GM12873 (cell line): Measurements from ENCODE around the gene TMEM202.

ENCODE experiments used
- TF ChIP-seq, protein P1 (sequence below): IDR thresholded peaks from 2 replicates; pipeline ENCODE4 v1.5.1; 2012; ENCODE audit warnings: low read depth, mild to moderate bottlenecking, moderate library complexity, low read length, control low read depth; ENCODE audit not compliant: insufficient read depth; ENCODE audit errors: missing control alignments

Gene TMEM202

DNA sequence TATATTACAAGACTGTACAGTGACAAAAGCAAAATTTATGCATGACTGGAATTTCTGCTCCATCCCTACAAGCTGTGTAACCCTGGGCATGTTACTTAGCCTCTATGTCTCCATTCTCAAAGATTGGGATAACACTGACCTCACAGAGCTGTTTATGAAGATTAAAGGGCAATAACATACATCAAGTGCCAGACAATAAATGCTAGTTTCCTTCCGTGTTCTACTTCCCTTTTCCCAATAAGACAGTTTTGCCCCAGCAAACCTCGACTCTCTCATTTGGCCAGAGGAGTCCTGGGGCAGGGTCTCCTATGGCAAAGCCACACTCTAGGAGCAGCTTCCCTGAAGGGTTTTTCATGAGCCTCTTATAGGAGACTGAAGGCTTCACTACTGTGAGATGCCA is 29.8 kb upstream of the TMEM202 start:
- TF ChIP-seq, protein P1, sequence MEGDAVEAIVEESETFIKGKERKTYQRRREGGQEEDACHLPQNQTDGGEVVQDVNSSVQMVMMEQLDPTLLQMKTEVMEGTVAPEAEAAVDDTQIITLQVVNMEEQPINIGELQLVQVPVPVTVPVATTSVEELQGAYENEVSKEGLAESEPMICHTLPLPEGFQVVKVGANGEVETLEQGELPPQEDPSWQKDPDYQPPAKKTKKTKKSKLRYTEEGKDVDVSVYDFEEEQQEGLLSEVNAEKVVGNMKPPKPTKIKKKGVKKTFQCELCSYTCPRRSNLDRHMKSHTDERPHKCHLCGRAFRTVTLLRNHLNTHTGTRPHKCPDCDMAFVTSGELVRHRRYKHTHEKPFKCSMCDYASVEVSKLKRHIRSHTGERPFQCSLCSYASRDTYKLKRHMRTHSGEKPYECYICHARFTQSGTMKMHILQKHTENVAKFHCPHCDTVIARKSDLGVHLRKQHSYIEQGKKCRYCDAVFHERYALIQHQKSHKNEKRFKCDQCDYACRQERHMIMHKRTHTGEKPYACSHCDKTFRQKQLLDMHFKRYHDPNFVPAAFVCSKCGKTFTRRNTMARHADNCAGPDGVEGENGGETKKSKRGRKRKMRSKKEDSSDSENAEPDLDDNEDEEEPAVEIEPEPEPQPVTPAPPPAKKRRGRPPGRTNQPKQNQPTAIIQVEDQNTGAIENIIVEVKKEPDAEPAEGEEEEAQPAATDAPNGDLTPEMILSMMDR = no peak

DNA sequence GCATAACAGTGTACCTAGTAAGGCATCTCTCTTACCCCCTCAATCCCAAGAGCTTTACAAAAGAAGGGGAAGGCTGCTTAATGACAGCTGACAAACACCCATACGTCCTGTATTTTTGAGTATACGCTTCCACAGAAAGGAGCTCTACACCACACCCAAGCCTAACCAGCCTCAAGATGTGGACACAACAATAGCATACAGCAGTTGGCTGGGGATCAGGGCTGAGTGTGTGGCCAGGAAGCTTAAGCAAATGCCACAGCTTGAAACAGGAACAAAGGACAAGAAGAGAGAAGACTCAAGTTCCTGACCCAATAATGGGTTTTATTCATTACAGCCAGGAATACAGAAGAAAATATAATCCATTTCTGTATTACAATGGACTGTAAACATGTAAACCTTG is 29.2 kb upstream of the TMEM202 start:
- TF ChIP-seq, protein P1 = no peak

DNA sequence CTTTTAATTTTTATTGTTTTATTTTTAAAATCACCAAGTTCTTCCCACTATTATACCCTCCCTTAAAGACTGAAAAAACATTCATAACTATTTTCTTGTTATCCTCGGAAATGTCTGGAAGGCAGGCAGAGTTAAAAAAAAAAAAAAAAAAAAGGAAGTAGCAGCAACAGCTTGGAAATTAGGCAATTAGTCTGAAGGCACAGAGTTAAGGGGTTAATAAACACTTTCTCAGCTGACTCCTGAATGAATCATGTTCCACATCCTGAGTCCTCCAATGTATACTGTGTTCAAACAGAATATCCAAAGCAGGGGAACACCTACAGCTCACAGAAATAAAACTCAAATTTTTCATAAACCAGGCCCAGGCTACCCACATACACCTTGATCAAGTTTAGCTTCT is 28.1 kb upstream of the TMEM202 start:
- TF ChIP-seq, protein P1 = no peak

DNA sequence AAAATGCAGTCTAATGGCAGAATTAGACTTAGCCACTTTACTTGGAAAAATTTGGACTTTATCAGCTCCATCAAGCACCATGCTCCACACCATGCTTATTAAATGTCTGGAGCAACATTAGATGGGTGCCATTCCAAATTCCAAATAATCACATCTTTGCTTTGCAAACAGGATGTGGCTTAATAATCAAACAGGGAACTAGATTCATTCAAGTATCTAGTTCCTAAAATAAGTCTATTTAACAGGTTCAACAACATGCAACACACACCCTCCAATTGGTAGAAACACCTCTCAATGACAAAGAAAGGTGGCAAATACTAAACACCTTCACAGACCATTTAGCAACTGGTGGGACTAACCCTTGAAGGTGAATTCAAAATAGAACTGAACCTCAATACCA is 25.7 kb upstream of the TMEM202 start:
- TF ChIP-seq, protein P1 = no peak

DNA sequence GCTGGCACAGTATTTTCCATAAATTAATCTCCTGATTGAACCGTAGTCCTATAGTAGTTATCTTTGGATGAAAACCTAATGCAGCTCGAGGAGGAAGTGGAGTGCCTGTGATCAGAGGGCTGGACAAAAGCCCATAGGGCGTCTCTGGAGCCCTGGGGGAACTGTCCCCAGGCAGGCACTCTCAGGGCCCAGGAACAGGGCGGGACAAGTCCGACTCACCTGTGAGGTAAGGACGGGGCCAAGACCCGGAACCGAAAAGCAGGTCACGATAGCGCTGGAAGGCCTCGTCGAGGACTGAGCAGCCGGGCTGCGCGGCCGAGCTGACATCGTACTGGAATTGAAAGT is 22.6 kb upstream of the TMEM202 start:
- TF ChIP-seq, protein P1 = no peak

DNA sequence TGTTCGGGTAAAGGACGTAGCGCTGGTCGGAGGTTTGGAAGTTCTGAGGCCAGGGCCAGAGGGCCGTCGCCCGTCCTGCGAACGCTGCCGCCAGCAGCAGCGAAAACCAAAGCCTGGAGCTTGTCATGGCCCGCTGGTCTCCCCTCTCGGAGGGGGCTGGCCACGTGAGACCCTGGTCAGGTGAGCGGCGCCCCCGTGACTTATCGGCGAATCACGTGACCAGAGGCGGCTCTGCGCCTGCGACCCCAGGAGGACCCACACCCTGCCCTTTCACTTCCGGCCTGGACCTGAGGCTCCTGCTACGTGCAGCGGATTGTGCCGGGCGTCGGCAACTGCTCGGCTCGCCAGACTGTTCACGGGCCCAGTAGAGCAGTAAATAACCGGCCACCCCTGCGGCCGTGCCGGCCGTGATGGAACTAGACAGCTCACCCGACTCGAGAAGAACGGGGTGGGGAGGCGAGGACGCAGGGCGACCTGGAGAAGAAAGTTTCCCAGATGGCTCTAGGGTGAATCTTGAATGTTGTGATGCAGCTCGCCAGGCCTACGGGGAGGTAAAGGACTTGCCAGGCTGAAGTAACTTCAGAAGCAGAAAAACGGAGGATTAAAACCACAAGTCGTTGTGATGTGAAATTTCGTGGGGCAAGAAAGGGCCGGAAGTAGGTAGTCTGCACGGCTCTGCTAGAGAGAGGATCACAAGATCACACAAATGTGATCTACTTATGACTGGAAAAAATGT is 22.1 kb upstream of the TMEM202 start, which contains the start of gene HEXA:
Gene HEXA, minus strand, starts transcription at position 169 of the 736 bp plus-strand sequence. Its CDS starts 42 bp downstream, at position 127.
- TF ChIP-seq, protein P1 = no peak

DNA sequence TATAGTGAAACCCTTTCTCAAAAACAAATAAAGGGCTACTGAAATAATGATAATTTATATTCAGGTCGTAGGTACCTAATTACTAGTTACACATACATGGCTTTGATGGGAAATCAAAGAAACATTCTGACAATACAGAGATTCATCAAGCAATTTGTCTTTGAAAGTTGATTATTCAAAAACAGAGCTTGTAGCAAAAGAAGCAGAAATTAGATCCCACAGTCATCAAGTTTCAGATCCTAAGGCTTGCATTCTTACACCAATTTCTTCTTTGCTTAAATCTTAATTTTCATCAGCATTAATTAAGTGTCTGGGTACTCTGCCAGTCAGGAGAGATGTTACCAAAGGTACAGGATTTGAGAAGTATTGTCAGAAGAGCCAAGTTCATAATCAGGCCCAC is 20.8 kb upstream of the TMEM202 start:
- TF ChIP-seq, protein P1 = no peak
